Raji (cell line): ENCODE results near the gene CLCC1.

Source experiments
- POLR2A ChIP-seq: IDR thresholded peaks from 2 replicates; pipeline ENCODE4 v1.6.1; 2011; ENCODE audit warnings: low read depth, low read length, control low read depth; ENCODE audit not compliant: insufficient read depth

CLCC1 gene

GRCh38 chr1:108963052-108963686, at the start of gene CLCC1:
CLCC1 (minus strand) TSS chr1:108963484; CDS start chr1:108950437, 13,047 bp downstream.
- TF ChIP-seq POLR2A = peak; percentile 87

DNA sequence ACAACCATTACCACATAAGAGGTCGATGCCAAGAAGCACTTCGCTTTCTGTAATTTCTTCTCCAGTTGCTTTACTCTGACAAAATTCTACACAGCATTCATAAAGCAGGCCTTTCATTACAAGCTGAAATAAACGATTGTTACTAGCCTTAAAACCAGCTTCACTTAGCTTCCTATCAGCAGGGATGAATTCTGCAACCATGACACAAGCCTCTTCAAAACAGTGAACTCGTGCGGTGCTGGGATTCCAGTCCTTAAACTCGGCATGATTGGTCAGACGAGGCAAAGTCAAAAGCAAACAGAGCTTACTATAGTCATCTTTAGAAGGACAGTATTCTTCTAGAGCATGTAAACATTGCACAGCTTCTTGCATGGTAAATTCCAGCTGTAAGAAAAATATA, 48.1 kb upstream of the CLCC1 start:
- TF ChIP-seq POLR2A = no peak

DNA sequence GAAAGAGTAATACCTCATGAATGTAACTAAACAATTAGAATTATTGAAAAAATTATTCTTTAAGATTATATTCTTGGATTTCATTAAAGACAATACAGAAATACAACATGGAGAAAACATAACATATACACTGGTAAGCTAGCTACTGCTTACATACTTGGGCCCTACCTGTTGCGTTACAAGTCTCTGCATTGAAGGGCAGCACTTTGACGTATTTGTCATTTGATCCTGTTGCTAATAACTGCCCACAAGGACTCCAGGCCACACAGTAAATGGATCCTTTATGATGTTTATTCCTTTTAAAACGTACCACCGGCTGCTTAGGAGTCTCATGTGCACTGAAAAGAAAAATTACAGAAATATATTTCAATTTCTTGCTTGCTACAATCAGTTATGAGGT, 19.8 kb upstream of the CLCC1 start:
- TF ChIP-seq POLR2A = no peak

DNA sequence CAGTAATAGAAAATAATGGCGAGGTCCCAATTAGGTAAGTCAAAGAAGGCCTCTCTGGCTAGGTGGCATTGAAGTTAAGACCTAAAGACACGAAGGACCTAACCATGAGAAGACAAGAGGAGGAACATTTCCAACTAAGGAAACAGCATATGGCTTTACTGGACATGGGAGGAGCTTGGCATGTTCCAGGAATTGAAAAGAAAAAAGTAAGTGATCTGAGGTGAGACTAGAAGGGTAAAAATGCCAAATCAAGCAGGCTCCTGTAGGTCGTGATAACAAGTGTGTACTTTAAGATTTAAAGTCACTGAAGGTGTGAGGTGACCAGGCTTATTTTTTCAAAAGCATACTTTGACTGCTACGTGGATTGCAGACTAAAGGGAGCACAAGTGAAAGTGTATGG, 13.4 kb upstream of the CLCC1 start:
- TF ChIP-seq POLR2A = no peak

DNA sequence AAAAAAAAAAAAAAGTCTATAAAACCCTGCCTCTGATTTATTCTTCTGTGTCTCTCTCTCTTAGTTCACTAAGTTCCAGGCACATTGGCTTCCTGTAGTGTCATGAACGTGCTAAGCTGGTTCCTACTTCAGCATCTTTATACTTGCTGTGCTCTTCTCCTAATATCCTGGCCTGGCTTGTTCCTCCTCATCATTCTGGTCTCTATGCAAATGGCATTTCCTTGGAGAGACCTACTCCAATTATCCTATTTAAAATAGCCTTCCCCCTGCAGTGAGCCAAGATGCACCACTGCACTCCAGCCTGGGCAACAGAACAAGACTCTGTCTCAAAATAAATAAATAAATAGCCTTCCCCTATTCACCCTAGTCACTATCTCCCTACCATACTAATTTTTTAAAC, 9.7 kb upstream of the CLCC1 start:
- no peak for TF ChIP-seq POLR2A

DNA sequence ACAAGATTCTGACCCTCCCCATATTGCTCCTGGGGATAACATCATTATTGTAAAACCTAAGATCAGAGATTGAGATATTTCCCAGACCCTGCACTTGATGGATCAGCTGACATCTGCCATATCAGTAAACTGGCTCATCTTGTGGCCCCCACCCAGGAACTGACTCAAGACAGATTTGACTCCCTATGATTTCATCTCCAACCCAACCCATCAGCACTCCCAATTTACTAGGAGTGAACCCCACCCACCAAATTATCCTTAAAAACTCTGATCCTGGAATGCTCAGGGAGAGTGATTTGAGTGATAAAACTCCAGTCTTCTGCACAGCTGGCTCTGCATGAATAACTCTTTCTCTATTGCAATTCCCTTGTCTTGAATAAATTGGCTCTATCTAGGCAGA, 6.1 kb upstream of the CLCC1 start:
- no peak for TF ChIP-seq POLR2A

- TF ChIP-seq POLR2A = no peak
Observed at GRCh38 chr1:108962681-108963051, 618 bp downstream of the CLCC1 start.

DNA sequence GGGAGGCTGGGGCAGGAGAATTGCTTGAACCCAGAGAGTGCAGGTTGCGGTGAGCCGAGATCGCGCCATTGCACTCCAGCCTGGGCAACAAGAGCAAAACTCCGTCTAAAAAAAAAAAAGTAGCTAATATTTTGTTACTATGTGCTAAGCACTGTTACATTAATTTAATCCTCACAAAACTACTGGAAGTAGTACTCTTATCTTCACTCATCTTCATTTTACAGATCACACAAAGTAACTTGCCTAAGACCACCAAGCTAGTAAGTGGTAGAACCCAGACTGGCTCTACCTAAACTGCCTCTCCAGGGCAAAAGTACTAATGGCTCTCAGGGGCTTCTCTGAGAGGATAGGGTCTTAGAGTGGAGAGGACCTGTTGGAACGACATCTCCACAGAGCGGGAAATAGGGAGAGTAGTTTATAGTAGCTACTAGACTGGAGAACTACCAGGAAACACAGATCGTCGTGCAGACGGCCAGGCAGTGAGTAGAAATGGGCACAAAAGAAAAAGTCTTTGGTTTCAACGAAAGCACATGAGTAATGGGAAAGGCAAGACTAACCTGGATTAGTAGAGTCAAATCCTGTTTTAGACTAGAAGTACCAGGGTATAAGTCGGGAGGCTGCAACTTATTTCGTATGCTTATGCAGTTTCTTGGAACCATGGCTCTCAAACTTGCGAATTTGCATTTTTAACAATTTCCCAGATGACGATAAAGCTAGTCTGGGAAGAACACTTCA, 1.4 kb downstream of the CLCC1 start:
- TF ChIP-seq POLR2A = no peak

- TF ChIP-seq POLR2A = no peak
Observed at GRCh38 chr1:108961198-108961597, 2.1 kb downstream of the CLCC1 start.

GRCh38 chr1:108960719-108961118, 2.6 kb downstream of the CLCC1 start:
- TF ChIP-seq POLR2A = no peak

- TF ChIP-seq POLR2A = no peak
Observed at GRCh38 chr1:108957888-108958287, 5.4 kb downstream of the CLCC1 start.

GRCh38 chr1:108955881-108956280, 7.4 kb downstream of the CLCC1 start:
- no peak for TF ChIP-seq POLR2A

- no peak for TF ChIP-seq POLR2A
Observed at GRCh38 chr1:108955111-108955510, 8.2 kb downstream of the CLCC1 start.

- no peak for TF ChIP-seq POLR2A
Observed at GRCh38 chr1:108953452-108953851, 9.8 kb downstream of the CLCC1 start.

DNA sequence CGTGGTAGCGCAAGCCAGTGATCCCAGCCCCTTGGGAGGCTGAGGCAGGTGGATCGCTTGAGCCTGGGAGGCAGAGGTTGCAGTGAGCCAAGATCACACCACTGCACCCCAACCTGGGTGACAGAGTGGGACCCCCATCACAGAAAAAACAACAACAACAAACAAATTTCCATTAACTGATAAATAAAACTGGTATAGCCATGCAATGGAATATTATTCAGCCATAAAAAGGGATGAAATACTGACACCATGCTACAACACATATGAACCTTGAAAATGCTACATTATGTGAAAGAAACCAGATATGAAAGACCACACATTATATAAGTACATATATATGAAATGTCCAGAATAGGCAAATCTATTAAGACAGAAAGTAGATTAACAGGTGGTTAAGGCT, 12.0 kb downstream of the CLCC1 start:
- TF ChIP-seq POLR2A = no peak

DNA sequence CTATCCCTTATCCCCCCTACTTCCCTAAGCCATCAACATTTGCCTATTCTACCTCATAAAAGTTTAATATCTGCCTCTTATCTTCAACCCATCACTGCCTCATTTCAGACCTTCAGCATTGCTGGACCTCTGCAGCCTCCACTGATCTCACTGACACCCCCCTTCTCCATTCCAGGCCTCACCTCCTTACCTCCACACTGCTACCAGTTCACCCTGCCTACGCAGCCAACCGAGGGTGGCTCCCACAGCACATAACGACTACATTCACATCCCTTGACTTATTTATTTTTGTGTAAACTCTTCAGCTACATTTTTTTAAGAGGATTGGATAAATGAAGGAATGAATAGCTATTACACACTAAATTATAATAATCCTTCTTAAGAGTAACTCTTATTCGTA, 14.2 kb downstream of the CLCC1 start:
- TF ChIP-seq POLR2A = no peak
